HTR-8/SVneo (cell line): ENCODE measurements around the gene STIMATE.

ENCODE experiments used
- DNase-seq: peaks from one replicate; pipeline ENCODE4 v3.0.0; 2011; ENCODE audit warnings: low spot score, mixed read lengths; ENCODE audit not compliant: insufficient read length
- FAIRE-seq: peaks from 2 replicates; lab custom pipeline; 2011; peaks lifted over from hg19 to GRCh38; lab: Jason Lieb, UNC

Gene STIMATE

DNA sequence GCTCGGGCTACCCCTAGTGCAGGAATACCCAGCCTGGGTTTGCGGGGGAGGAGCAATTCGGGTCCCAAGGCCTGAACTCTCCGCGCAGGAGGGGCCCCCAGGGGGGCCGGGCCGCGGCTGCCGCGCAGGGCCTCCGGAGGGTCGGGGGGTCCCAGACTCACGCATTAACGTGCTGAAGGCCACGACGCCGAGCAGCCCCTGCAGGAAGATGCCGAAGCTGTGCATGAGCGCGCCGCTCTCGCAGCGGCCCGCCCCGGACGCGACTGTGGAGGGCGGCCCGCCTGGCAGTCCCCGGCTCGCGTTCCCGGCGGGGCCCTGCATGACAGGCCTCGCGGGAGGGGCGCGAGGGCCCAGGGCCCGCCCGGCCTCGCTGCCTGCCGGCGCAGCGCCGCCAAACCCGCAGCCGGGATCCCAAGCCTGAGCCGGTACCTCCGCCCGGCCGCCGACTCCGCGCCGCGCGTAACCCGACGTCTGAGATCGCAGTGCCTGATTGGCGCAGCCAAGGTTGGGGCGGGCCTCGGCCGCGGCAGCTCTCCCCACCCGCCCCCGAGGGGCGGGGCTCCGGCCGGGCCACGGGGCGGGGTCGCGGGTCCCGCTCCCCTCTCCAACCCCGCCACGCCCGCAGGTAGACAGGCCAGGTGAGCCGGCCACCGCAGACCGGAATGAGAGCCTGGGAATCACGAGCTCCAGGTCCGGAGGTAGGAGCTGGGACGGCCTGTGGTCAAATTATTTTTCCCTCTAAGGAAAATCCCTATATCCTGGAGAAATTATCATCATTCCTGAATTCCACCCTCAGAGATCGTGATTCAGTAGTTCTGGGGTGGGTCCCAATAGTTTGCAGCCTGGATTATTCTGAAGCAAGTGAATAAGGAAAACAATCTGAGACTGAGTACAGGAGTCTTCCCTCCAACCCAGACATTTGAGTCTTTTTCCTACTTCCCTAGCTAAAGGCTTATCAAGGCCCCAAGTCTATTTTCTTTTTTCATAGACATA is at the start of gene STIMATE:
Gene STIMATE (minus strand): TSS at position 419 of the 993 bp plus-strand sequence. CDS start 98 bp downstream, at position 321.
- peak; percentile 88 for FAIRE-seq

DNA sequence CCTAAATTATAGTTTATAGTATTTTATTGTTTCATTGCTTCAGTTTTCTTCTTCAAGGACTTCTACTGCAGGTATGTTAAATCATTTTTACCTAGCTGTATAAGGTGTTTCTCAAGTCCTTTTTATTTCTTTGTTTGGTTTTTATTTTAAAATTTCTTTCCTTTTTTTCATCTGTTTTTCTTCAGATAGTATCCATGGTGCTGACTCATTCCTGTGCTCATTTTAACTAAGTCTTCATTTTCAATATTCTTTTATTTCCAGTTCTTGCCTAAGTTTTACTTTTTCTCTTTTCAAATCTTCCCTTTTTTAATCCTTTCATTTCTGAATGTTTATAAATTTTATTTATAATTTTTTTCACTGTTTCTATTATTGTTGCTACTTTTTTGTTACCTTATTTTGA is 42.3 kb upstream of the STIMATE start:
- FAIRE-seq (no peak), DNase-seq (no peak)

More for the DNA sequence above, at the start of gene STIMATE:
- DNase-seq = peak; percentile 92

DNA sequence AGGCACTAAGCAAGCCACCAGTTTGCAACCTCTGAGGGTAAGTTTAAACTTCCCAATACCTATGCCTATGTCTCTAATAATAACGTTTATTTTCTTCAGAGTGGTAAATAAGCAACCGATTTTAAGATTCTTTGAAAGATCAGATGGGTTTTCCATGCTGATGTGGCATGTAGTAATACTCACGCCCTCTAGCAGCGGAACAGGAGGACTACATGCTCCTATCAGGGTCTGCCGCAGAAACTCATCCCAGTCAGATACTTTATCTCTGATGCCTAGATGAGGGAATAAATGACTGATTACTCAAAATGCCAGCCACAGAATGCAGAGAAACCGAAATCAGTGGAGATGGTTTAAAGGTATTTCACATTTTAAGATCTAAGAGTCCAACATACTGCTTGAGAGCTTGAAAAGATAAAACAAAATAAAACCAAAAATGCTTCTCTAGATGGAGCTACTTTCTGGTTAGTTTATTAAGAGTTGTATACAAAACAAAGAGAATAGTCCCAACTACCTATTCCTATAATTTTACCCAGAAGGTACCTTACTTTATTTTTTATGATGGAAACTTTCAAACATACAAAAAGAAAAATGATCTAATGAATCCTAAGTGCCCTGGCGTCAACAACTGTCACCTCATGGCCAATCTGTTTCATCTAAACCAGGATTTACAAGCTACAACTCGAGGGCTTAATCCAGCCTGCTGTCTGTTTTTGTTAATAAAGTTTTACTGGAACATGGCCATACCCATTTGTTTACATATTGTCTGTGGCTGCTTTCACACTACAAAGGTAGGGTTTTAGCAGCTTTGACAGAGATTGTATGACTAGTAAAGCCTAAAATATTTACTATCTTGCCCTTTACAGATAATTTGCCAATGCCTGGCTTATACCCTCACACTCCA is 37.5 kb upstream of the STIMATE start:
- peak; percentile 92 for FAIRE-seq
- DNase-seq = peak; percentile 81

DNA sequence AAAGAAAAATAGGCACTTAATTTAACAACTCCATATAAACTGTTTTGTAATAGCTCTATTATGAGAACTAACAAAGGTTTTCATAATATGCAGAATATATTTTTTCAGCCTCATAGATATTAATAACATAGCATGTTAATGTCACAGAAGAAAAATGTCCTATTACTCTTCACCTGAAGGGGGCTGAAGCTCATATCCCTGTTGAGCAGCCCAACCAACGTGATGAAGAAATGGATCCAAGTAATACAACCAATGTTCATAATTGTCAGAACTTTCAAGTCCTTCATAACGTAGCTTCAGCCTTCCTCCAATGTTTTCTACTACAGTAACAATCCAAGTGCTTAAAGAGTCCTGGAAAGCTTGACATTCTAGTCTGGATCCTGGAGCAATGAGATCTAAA is 34.5 kb upstream of the STIMATE start:
- FAIRE-seq (no peak), DNase-seq (no peak)

DNA sequence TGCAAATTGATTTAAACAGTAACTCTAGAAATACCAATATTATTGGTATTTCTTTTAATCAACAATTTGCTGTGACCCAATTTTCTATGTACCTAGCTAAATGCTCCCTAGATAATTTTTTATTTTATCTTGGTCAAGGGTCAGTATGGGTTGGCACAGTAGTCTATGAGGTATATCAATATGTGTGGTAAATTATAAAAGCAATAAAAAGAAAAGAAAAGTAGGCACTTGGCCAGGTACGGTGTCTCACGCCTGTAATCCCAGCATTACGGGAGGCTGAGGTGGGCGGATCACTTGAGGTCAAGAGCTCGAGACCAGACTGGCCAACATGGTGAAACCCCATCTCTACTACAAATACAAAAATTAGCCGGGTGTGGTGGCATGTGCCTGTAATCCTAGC is 34.0 kb upstream of the STIMATE start:
- FAIRE-seq (no peak), DNase-seq (no peak)

DNA sequence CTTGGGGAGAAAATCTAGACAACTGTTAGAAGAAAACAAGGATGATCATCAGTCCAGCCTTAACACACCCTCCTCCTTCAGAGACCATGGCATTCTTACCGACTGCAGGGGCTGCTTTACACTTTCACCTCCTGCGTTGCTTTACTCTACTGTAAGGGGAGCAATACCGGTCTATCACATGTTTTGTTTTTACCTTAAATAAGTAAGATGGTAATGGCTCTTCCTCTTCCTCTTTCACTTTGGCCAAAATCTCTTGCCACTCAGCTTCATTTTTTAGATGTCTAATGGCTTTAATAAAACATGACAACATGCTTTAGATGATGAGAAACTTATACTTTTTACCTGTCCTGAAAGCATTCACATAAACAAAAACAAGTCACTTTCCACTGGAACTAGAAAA is 33.4 kb upstream of the STIMATE start:
- no peak for FAIRE-seq
- DNase-seq = no peak

DNA sequence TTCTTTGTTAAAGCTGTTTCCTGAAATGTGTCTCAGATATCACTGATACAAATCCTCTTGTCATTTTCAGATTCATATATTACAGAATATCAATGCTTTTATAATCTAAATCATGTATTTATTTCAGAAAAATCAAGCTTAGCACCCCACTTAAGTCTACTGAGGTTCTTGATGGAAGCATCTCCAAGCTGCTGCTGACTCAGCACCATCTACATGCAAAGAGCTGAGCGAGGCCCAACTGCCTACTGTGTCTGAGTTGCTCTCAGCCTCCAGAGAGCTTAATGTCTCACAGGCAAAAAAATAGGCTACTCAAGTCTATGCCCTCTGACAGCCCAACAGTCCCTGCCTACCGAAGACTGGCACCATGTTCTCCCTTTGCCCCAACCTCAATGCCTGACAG is 29.2 kb upstream of the STIMATE start:
- FAIRE-seq = no peak
- DNase-seq = no peak

DNA sequence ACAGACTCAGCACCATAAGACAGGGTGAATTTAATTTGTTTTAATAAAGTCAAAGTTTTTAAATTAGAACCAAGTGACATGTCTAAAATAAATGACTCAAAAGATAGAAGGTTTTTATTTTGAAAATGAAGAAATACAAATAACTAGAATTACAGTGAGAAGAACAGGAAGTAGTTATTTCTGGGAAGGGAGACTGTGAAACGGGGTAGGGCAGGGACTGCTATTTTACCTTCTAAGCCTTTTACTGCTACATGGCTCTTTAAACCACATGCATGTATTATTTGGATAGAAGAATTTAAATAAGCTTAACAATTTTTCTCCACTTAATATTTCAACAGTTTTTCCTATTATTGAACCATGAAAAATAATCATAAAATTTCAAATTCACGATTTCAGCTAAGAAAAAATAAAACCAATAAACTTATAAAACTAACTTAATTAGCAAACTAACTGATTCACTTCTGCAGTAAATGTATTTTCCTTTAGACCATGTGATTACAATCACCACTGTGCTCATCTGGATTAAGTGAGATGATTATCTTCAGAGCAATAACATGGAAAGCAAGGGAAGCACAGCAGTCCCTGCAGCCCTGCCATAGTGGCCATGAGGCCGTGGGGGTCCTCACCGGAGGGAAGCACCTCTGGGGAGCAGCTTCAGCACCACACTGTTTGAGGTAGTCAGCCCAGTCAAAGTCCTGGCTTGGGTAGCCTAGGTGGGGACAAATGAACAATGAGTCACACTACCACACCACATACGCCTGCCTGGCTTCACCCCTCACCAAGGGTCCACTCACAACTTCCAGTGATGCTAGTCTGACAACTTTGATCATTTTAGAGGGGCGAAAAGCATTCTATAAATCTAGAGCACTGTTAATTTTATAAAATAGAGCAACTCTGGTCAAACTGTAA is 28.3 kb upstream of the STIMATE start:
- DNase-seq = no peak
- no peak for FAIRE-seq

DNA sequence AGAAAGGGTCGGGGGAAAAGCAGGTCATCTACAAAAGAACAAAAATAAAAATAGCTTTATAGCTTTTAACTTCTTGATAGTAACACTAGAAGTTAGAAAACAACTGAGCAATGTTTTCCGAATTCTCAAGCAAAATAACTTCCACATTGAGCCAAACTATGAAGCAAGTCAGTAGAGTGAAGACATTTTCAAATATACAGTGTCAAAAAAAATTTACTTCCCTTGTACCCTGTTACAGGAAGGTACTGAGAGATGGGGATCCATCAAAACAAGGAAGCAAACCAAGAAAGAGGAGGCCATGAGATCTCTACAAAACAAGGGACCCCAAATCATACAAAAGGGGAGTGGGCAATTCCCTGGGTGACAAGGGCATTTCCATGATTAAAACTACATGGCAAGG is 26.6 kb upstream of the STIMATE start:
- no peak for FAIRE-seq
- no peak for DNase-seq

DNA sequence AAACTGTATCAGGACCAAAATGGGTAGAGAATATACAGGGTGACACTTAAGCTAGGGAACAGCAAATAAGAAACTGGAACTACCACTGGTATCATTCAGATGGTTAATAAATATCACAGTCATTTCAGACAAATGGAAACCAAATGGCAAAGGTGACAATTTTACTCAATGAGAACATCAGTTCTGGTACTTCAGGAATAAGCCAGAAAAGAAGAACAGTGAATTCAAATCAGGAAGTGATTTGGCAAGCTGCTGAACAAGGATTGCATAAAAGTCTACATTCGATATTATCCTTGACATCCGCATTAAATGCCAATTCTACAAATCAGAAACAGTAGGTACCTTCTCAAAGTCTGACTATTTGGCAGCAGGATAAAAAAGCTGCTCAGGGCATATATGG is 23.5 kb upstream of the STIMATE start:
- DNase-seq = no peak
- no peak for FAIRE-seq

DNA sequence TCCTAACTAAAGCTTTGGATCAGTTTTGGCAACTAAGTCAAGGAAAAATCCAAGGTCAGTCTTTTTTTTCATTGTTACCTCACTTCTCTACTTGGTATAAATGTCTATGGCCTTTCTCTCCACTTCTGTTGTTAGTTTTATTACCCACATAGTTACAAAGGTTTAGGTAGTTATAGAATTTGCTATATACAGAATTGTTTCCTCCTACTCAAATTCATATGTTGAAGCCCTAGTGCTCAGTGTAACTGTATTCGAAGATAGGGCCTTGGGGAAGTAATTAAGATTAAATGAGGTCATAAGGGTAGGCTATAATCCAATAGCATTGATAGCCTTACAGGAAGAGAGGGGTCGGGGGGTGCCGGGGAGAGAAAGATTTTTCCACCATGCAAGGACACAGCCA is 19.7 kb upstream of the STIMATE start:
- DNase-seq (no peak), FAIRE-seq (no peak)

DNA sequence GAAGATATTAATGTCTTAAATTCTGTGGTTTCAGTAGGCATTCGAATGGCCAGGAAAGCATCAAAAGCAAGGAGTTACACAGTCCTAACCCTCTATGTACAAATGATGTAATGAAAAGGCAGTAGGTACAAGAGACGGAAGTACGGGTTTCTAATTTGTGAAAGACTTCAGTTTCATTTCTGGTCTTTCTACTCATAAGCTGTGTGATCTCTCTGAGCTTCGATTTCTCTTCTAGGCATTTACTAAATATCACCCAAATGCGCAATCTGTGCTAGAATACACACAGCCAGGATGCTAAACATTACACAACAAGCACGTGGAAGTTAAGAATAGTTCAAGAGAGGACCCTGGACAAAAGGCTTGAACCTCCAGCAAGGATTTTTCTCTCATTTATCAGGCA is 17.9 kb upstream of the STIMATE start:
- no peak for DNase-seq
- FAIRE-seq = no peak

DNA sequence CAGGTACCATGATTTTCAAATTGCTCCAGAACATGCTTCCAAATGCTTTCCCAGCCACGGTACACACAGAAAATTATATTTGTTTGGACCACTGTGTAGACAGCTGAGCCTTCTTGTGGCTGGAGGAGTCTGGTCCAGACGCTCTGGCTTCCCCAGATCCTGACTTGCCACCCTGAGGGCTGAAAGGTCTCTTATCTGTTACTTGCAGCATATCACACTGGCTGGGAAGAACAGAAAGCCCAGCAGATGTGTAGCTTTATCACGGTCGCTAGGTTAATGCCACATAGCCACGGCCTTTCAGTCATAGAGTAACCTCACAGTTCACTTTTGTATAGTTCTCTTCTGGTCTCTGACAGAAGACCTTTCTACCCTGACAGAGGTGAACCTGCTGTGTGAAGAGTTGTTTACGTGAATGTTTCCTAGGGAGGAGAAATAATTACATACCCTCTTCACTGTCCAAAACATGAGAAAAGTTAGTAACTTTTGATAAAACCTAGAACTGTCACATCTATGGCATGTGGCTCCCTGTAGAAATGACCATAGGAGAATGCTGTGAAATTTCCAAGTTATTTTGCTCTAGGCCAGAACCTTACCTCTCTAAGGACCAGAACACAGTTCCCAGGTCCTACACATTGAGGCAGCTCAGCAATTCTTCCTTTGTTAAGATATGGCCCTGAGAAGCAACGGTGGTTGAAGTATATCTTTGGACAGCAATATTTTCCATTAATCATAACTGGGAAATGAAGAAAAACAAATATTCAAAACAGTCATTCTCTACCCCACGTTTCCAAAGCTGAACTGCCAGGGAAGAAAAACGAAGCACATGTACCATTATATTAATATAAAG is 15.8 kb upstream of the STIMATE start:
- no peak for FAIRE-seq
- no peak for DNase-seq

DNA sequence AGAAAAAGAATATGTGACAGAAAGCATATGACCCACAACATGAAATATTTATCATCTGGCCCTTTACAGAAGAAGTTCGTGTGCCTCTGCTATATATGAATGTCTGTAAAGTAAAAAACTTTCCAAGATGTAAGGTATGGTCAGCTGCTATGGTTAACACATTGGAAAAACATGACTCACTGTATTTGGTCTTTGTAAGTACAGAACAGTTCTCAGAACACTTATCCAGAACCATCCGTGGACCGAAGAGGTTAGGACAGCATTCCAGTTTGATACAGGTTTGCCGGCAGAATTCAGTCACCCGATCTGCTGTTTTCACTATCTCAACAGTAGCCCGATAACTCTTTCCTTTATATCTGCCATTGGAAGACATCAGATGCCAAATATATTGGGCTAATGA is 13.5 kb upstream of the STIMATE start:
- FAIRE-seq (no peak), DNase-seq (no peak)

DNA sequence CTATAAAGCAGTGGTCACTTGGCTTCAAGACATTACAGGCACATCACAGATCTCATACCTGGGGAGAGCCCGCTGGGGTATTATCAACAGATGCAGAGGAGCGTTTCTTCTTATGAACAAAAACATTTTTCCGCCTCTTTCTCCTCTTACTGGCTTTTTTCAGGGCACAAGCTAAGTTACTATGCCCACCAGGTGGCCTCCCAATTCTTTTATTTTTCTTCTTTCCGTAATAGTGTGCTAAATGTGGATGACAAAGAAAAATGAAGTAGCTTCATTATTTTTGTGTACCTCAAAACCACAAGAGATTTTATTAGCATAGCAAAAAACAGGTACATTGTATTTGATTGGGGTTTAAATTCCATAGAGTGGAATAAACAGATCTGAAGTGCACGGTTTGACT is 10.1 kb upstream of the STIMATE start:
- no peak for DNase-seq
- FAIRE-seq = no peak

DNA sequence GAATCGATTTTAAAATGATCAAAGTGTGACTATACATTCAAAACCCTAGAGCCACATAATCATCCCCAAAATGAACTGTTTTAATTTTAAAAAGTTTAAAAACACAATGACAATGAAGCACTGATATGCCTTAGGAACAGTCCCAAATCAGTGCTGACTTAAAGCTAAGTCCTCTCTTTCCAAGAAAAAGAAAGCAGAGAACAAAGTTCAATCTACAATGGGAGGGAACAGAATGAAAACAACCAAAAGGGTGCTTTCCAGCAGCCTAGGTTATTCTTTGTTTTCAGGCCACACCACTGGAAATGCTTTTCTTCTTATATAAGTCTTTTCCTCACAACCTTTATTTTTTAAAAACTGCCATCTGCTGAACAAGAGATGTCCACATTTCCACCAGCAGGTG is 7.2 kb upstream of the STIMATE start:
- no peak for DNase-seq
- no peak for FAIRE-seq

DNA sequence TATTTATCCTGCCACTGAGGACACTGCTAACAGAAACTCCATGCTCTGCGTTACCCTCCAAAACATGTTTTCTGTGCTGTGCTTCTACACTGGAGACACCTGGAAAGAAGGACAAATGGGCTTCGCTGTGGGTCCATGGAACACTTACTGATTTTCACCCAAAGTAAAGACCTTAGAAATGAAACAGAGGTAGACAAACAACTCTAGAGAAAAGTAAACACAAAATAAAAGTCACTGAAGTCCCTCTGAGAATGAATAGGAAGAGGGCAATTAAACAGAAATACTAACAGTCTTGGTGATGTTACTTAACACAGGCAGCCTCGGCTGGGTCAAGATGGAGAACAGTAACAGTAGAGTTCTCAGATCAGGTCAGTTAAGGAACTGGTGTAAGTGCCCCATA is 6.7 kb upstream of the STIMATE start:
- FAIRE-seq (no peak), DNase-seq (no peak)

DNA sequence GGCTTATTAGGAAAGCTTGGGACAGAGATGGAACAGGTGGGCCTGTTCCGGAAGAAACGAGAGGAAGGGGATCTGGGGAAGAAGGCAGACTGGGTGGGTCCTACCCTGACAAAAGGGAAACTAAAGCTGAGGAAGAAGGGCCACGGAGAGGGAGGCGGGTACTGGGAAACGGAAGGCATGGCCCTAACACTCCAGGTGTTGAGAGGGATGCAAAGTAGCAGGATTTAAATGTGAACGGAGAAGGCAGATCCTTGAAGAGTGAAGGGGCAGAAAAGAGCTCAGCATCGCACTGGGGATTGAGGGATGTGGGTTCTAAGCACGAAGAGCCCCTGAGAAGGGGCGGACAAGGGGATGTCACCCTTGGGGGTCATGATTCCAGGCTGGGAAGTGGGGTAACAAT is 735 bp downstream of the STIMATE start:
- DNase-seq (no peak), FAIRE-seq (no peak)

DNA sequence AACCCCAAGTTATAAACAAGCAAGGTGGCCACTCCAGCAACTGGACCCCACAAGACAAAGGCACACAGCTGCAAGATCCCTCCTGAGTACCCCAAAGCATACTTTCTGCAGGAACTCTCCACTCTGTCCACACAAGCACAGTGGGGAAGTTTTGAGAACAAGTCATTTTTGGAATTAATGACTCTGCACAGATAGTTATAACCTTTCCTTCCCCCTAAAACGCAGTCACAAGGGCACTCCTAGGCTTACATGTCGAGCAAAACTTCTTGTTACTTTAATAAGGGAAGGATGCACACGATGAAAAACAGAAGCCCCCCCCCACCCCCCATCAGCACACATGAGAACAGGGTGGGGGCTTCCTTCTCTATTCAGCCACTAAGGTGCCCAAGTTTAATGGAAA is 1.2 kb downstream of the STIMATE start:
- DNase-seq (no peak), FAIRE-seq (no peak)
